GM12892 (cell line): ENCODE results near the gene DPF3.

ENCODE experiments used
- POLR2A ChIP-seq: IDR thresholded peaks from 2 replicates; pipeline ENCODE4 v1.6.1; 2011; ENCODE audit warnings: low read depth, low read length, control low read depth
- POLR2AphosphoS5 ChIP-seq: IDR thresholded peaks from 2 replicates; pipeline ENCODE4 v1.6.1; 2011; ENCODE audit warnings: low read depth, low read length, control low read depth

DNA sequence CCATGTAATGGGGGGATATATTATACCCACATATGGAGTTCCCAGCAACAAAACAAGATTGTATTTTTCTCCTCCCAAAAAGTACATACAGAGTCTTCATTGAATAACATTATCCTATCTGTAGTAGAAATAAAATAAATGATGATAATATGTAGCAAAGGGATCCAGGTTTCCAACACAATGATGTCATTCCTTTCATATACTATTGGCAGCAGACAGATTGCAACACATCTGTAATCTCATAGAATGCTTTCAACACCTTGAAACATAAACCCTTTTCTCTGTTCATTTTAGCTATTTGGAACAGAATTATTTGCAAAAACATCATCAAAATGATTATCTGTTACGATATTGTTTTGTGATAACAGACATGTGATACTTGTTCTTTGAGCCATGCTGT, 317.6 kb downstream of the DPF3 start:
- TF ChIP-seq POLR2A: no peak
- no peak for TF ChIP-seq POLR2AphosphoS5
